NCI-H1105 (cell line): ENCODE results near the gene RASA3.
"Not testable (repeated sequence)": the region's sequence is repeated elsewhere in the genome, so short reads cannot be mapped to it uniquely, and the experiment has no call there.

Experiments
- DNase-seq: peaks from one replicate; lab custom pipeline; 2025; lab: John Stamatoyannopoulos, UW

The RASA3 gene

DNA sequence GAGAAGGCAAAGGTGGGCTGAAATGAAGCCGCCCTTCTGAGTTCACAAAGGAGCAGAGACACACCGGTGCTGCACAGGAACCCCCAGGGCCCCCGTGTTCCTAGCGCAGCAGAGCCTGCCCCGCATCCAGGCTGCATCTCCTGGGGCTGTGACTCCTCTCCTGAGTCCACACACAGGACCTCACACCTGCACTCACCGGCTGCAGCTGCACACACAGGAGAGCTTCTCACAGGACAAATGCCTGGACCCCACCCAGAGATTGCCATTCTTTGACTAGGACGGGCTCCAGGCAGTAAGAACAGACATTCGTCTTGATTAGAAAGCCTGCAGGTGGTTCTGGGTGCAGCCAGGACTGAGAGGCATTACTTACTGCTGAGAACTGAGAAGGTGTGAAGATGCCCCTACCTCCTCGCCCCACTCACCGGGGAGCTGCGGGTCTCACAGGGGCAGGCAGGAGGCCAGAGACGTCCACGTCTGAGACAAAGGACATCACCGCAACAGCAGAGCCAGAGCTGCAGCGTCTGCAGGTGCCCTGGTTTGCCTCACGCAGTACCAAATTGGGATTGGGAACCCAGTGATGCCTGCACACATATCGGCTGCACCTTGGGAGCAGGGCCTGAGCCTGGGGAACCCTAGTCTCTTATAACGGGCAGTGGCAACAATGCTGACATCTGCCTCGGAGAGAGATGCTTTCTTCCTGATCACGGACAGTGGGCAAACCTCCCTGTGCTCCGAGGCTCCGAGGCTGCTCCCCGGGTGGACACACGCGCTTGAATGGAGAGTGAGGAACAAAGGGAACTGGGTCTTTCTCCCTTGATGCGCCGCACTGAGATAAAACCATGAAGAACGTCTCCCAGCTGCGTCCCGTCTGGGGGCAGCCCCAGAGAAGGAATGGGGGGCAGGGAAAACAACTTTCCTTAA, 50.4 kb downstream of the RASA3 start:
- DNase-seq, result no peak

DNA sequence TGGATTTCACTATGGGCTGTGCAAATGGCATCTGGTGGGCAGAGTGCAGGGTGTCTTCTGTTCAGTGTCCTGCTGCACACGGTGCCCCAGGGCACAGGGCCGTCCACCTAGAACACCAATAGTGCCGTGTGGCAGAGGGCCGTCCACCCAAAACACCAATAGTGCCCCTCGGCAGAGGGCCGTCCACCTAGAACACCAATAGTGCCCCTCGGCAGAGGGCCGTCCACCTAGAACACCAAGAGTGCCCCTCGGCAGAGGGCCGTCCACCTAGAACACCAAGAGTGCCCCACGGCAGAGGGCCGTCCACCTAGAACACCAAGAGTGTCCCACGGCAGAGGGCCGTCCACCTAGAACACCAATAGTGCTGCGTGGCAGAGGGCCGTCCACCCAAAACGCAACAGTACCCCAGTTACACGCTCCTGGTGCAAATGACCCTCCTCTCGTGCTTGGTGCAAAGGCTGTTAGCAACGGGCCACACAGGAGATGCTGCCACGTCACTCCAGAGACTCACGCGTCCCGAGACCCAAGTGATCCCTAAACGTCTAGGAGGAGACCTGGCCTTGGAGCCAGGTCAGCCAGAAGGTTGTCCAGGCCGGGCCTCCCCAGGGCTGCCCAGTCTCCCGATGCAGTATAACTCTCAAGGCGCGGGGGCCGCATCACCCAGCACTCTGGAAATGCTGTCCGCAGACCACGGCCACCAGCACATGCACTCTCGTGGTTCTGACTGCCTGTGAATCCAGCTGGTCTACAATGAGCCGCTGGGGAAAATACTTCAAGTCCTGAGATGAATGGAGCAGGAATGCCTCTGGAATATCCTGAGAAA, 51.5 kb downstream of the RASA3 start:
- no peak for DNase-seq

DNA sequence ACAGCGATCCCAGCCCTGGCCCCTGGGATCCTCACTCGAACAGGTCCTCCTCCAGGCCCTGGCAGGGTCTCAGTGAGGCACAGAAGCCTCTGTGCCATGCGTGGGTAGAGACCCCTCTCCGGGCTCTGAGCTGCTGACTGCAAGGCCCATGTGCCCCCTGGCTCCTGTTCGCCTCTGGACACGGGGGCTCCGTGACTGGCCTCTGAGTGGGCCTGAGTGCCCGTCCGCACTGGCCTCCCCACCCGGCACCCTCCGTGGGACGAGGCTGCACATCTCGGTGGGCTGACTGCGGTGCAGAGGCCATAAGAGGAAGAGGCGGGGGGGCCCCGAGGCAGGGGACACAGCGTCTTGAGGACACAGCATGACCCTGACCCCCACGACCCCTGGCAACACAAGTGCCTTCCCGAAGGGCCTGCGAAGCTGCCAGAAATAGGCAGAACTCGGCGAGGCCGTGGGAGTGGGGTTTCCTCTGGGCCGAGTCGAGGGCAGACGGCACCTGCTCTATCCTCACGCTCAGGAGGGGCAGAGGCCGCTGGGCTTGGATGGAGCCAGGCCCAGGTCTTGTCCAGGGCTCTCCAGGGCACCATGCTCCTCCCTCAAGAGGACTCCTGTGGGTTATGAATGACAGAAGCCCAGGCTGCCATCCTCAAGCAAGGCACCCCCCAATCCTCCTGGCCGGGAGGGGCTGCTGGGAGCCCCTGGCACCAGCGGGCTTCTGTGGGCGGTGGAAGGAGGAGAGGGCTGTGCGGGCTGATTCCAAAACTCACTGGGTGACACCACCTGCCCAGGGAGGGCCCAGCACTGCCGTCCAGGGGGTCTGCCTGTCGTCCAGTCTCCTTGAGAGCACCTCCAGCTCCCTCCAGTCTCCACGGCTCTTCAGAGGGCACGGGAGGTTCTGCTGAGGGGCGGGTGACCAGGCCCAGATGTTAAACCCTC, 52.6 kb downstream of the RASA3 start:
- no peak for DNase-seq

DNA sequence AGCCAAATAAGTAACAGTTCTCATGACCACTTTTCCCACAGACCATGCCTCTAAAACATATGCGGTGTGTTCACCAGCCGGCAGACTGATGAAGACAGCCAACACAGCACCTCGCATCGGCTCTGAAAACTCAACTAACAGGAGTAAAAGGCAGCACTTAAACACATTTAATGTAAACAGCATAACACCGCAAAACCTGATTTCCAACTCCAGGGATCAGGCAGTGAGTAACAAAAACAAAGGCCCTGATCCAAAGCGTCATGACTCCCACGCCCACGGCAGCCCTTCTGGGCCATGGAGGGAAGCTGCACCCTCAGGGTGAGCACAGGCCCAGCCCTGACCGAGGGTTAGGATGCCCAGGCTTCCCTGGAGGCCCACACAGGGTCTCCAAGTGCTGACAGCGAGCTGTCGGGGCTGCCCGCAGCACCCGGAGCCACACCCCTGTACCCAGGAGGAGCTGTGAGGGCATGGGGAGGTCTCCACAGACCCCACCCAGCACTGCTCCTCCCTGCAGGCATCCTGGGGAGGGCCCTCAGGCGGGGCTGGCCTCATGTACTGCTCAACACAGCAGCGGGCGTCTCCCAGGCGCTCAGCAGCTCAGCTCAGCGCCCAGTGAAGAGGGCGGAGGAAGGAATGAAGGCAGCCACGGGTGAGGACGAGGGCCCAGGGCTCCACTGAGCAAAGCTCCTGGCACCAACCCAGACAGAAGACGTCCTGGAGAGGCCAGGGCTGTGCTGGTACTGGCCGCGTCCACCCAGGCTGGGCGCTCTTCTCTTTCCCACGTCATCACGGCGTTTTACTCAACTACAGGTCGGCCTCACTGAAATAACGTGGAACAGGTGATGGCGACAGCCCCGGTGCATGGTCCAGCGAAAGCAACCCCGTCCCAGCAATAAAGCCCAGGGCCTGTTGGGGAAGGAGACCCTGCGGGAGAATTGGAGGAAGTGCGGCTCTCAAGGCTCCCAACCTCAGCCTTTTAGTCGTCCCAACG, 53.7 kb downstream of the RASA3 start:
- DNase-seq, result no peak

DNA sequence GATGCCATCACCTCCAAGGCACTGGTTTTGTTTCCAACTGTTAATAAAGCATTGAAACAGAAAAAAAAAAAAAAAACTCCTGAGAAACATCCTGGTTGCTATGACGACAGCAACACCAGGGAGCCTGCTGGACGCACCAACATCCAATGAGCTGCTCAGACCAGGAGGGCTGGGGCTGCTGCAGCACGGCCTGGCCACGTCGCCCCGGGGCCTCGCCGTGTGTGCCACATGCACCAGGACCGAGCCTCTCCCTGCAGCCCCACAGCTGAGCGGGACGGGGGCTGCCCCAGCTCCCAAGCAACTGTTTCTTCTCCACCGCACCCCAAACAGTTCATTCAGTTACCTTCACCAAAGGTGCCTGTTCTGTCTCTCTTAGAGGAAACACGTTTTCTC, 54.5 kb downstream of the RASA3 start:
- DNase-seq, result no peak

DNA sequence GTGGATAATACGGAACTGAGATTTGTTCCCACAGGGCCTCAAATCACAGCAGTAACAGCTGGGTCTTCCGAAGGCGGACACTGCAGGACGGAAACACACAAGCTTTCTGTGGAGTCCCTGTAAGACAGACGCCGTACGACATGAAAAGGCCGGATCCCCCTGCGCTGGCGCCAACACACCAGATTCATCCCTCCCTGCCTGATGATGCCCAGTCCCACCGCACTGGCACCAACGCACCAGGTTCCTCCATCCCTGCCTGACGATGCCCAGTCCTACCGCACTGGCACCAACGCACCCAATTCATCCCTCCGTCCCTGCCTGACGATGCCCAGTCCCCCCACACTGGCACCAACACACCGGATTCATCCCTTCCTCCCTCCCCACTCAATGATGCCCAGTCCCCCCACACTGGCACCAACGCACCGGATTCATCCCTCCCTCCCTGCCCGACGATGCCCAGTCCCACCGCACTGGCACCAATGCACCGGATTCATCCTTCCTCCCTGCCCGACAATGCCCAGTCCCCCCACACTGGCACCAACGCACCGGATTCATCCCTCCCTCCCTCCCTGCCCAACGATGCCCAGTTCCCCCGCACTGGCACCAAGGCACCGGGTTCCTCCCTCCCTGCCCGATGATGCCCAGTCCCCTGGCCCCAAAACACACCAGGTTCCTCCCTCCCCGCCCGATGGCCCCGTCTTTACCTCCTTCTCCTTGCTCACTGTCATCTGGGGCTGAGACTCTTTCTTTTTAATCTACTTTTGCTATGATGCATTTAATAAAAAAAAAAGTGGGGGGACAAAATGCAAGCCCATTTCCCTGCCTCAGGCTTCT, 55.1 kb downstream of the RASA3 start:
- DNase-seq, result no peak

DNA sequence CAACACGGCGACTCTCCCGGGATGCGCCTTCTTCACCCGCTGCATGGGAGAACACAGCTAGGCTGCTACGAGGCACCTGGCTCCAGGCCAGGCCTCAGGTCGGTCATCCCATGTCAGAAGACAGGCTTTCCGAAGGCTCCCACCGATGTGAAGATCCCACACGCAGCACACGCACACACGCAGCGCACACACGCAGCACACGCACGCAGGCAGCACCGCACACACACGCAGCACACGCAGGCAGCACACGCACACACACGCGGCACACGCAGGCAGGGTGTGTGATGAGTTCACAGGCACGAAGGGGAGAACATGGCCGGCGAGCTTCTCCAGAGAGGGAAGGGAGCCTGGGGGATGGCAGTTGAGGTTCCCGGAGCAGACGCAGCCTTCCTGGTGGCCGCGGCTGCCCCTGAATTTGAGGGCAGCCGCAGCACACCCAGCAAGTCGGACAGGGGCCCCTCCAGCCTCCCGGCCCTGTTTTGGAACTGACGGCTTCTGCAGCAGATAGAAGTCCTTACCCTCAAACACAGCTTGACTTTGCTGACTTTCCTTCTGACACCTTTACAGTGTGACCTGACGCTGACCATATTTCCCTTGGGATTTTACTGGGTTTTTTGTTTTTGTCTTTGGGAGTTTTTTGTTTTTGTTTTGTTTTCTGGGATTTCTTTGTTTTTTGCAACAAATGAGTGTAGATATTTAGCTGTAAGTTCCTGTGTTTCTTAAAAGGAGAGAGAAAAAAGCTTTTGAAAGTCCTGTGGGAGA, 55.9 kb downstream of the RASA3 start:
- no peak for DNase-seq

DNA sequence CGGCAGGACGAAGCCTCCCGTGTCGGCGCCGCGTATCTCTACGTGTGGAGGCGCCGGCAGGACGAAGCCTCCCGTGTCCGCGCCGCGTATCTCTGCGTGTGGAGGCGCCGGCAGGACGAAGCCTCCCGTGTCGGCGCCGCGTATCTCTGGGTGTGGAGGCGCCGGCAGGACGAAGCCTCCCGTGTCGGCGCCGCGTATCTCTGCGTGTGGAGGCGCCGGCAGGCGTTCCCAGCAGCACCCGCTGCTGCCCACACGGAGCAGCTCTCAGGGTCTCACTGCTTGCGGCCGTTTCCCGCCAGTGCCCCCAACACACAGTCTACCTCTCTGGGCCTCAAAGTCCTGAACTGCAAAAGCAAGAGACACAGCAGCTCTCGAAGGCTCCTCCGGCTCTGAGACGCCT, 56.6 kb downstream of the RASA3 start:
- not testable (repeated sequence) for DNase-seq

DNA sequence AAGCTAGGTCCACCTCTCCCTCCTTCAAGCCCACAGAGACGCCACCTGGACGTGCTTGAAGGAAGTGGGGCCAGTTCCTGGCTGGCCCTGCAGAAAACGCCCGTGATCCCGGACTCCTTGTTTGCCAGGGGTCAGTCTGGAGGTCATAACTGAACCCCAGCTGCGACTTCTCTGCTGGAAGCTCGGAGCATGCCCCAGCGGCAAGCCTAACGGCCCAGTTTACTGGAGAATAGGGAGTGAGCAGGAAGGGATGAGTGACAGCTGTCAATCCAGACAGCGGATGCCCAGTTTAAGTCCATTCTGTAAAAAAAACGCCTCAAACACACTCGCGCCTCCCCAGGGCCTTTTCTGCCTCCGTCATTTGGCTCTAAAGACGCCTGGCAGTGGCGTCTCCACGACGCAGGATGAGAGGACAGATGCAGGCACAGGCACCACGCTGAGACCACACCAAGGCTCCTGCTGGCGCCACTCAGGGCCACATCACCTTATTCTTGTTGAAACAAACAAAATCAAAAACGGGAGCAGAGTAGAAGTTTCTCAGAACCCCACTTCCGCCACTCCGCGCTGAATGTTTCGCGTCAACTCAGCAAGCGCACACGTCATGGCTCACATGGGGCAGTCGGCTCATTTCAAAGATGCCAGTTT, 57.6 kb downstream of the RASA3 start:
- DNase-seq, result no peak

DNA sequence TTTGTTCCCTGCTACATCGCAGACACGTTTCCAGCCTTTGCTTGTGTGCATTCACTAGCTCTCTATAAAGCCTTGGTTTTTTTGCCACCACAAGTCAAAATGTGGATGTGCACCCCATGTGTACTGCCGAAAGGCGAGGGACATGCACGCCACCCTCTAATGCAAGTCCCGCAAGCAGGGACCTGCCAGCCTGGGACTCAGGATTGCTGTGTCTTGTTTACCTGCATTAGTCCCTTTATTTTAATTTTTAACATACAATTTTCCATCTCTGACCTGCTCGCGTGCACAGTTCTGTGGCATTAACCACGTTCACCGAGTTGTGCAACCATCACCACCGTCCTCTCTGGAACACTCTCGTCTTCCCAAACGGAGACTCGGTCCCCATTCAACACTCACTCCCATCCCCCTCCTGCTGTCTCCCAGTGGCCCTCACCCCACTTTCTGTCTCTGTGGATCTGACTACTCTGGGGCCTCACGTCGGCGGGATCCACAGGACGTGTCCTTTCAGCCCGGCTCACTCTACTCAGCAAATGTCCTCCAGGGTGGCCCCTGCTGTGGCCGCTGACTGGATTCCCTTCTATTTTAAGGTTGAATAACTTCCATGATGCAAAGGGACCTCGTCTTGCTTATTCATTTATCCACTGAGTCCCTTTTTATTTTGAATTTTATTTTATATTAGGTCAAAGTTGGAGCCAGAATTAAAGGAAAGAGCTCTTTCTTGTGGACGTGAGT, 58.4 kb downstream of the RASA3 start:
- DNase-seq, result no peak

DNA sequence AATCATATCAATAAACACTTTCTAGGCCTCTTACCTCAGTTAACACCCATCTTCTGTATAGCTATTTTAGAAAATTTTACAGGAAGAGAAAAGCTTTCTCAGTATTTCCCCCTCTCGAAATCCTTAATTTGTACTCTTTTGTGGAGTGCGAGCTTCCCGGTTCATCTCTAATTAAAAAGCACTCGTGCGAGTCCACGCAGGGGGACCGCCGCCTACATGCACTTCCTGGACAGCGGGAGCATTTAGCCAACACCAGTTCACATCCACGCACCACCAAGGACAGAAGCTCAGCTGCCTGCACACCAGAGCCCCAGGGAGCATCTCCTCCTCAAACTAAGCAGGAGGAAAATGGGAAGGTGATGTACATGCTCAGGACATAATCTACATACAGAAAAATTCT, 60.0 kb downstream of the RASA3 start:
- DNase-seq, result no peak

DNA sequence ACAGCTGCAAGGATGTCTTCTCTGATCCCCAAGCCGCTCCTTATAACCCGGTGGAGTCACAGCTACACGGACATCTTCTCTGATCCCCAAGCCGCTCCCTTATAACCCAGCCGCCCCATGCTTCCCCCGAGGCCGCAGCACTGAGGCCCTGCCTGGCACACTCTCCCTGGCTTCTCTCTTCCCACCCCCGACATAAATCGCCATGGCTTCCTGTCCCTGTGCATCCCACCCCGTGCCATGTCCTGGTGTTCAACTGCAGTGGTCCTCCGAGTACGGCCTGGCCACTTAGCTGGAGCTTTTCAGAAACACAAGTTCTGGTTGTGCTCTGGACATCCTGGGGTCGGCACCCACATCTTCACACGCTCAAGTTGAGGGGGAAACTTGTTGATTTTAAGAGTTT, 60.4 kb downstream of the RASA3 start:
- DNase-seq, result no peak

DNA sequence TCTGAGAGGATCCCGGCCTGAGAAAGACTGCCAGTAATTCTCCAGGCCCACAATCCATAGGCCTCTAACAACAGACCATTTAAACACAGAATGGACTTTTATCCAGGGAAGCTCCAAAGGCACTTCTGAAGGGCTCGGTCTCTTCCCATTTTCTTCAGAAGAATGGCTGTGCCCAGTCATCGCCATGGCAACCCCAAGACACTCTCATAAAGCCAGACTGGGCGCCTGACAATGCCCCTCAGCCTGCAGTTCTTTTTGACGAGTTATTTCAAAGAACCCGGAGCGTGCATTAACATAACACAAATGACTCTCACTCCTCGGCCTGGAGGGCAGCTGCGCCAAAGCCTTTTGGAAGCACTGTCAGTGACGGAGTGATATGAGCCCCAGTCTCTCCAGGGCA, 61.0 kb downstream of the RASA3 start:
- no peak for DNase-seq

DNA sequence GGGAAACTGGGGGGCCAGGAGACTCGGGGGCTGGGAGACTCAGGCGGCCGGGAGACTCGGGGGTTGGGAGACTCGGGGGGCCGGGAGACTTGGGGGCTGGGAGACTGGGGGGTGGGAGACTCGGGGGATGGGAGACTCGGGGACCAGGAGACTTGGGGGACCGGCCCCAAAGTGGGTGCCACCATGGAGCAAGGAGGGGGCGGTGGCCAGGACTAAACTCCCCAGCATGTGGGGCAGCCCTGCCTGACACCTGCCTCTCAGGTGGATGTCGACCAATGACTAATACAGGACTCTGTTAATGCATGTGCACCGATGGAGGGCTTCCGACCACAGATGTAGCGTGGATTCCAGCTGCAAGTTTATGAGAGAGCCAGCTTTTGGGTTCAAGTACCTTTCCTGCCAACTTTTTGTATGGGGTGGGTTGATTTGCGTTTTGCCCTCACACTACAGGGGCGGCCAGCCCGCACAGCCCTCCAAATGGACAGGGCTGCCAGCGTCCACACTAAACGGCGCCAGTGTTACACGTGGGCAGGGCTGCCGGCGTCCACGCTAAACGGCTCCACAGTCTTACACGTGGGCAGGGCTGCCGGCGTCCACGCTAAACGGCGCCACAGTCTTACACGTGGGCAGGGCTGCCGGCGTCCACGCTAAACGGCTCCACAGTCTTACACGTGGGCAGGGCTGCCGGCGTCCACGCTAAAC, 62.2 kb downstream of the RASA3 start:
- DNase-seq, result no peak

DNA sequence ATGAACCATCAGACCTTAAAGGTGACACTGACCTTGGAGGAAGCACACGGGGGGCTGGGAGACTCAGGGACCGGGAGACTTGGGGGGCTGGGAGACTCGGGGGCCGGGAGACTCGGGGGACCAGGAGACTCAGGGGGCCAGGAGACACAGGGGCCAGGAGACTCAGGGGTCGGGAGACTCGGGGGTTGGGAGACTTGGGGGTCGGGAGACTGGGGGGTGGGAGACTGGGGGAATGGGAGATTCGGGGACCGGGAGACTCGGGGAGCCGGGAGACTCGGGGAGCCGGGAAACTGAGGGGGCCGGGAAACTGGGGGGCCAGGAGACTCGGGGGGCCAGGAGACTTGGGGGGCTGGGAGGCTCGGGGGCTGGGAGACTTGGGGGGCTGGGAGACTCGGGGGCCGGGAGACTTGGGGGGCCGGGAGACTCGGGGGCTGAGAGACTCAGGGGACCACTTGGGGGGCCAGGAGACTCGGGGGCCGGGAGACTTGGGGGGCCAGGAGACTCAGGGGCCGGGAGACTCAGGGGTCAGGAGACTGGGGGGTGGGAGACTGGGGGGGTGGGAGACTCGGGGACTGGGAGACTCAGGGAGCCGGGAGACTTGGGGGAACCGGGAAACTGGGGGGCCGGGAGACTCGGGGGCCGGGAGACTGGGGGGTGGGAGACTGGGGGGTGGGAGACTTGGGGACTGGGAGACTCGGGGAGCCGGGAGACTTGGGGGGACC, 62.9 kb downstream of the RASA3 start:
- DNase-seq, result no peak

DNA sequence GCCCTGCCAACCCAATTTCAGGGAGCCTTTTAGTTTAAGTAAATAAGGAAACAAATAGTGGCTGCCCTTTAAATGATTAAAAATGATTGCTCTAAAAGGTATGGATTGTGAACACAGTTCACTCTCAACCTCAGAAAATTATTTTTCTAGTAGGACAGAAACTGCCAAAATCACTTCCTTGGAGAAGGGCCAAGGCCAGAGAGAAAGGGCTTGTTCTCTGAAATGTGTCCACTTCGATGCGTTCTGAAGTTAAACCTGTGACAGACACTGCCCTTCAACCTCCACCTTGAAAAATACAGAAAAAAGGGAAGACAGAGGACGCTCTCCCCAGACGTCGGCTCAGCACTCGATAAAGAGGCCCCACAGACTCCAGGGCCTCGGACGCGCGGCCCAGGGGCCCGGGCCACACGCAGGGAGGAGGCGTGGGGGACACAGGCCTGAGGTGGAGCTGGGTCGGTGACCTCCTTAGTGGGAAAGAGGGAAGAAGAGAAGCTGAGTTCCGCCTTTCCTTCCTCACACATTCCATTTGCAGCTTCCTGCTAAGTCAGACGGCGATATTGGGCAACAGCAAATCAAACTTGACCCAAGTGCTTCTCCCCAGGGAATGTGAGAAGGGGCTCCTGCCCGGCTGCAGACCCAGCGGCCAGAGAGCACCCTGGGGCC, 63.6 kb downstream of the RASA3 start:
- no peak for DNase-seq
